Neuronal stem cell (in vitro differentiated cells): Measurements from ENCODE around the gene SLC35E1.
"Not testable (repeated sequence)": the region's sequence is repeated elsewhere in the genome, so short reads cannot be mapped to it uniquely, and the experiment has no call there.

Experiments used
- DNase-seq: peaks from one replicate; pipeline ENCODE4 v3.0.0-alpha.2; 2013; ENCODE audit warnings: low spot score
- H2AFZ ChIP-seq: one replicate; pipeline ENCODE4 v1.6.1; 2013; ENCODE audit warnings: mild to moderate bottlenecking, low read length, inconsistent platforms
- H2AK5ac ChIP-seq: 2 replicates; pipeline ENCODE4 v1.6.1; 2013; ENCODE audit warnings: low read depth, mild to moderate bottlenecking, inconsistent platforms, low read length, moderate library complexity, mixed read lengths
- H2BK120ac ChIP-seq: 2 replicates; pipeline ENCODE4 v1.6.1; 2013; ENCODE audit warnings: low read depth, mild to moderate bottlenecking, inconsistent platforms, low read length, moderate library complexity, mixed read lengths
- H2BK12ac ChIP-seq: one replicate; pipeline ENCODE4 v1.6.1; 2013; ENCODE audit warnings: low read length, inconsistent platforms
- H2BK15ac ChIP-seq: 2 replicates; pipeline ENCODE4 v1.6.1; 2013; ENCODE audit warnings: mild to moderate bottlenecking, low read length, inconsistent platforms, mixed read lengths
- H2BK5ac ChIP-seq: one replicate; pipeline ENCODE4 v1.6.1; 2013; ENCODE audit warnings: inconsistent platforms, mild to moderate bottlenecking, low read length, moderate library complexity
- H3K14ac ChIP-seq: one replicate; pipeline ENCODE4 v1.6.1; 2013; ENCODE audit warnings: low read length, inconsistent platforms
- H3K18ac ChIP-seq: 2 replicates; pipeline ENCODE4 v1.6.1; 2013; ENCODE audit warnings: low read length, inconsistent platforms
- H3K23ac ChIP-seq: 2 replicates; pipeline ENCODE4 v1.6.1; 2013; ENCODE audit warnings: low read depth, mild to moderate bottlenecking, mixed read lengths, low read length, inconsistent platforms; ENCODE audit not compliant: poor library complexity
- H3K27ac ChIP-seq: replicated peaks from 3 replicates; pipeline ENCODE4 v1.5.1; 2013; ENCODE audit warnings: low read length, inconsistent platforms
- H3K27me3 ChIP-seq, 3 experiments: 2 replicates each; pipeline ENCODE4 v1.6.1; 2013; ENCODE audit warnings: low read length in 3 of 3, mild to moderate bottlenecking in 2 of 3, inconsistent platforms in 1 of 3, low read depth in 1 of 3, mixed read lengths in 1 of 3, moderate library complexity in 1 of 3; ENCODE audit not compliant: control insufficient read depth in 3 of 3, insufficient read depth in 3 of 3
- H3K36me3 ChIP-seq, 2 donors: replicated peaks in 1 of 2; 2 replicates each; pipeline ENCODE4 v1.6.1; 2013; ENCODE audit warnings: low read length in 2 of 2; ENCODE audit not compliant: control insufficient read depth in 2 of 2, insufficient read depth in 2 of 2
- H3K4ac ChIP-seq: 2 replicates; pipeline ENCODE4 v1.6.1; 2013; ENCODE audit warnings: inconsistent platforms, mild to moderate bottlenecking, low read length, moderate library complexity
- H3K4me1 ChIP-seq, 2 donors: 1 replicate in 1 of 2; 2 replicates in 1 of 2; pipeline ENCODE4 v1.6.1; 2013; ENCODE audit warnings: low read length in 2 of 2, low read depth in 1 of 2; ENCODE audit not compliant: control insufficient read depth in 2 of 2, insufficient read depth in 1 of 2
- H3K4me2 ChIP-seq: one replicate; pipeline ENCODE4 v1.6.1; 2013; ENCODE audit warnings: mild to moderate bottlenecking, low read length, inconsistent platforms; ENCODE audit not compliant: insufficient read depth, poor library complexity, severe bottlenecking
- H3K4me3 ChIP-seq, 2 donors: 2 replicates each; pipeline ENCODE4 v1.5.1; 2013; ENCODE audit warnings: low read length in 2 of 2, mild to moderate bottlenecking in 2 of 2, inconsistent platforms in 1 of 2, moderate library complexity in 1 of 2
- H3K79me1 ChIP-seq: one replicate; pipeline ENCODE4 v1.6.1; 2013; ENCODE audit warnings: low read depth, mild to moderate bottlenecking, inconsistent platforms, low read length, moderate library complexity
- H3K9ac ChIP-seq: one replicate; pipeline ENCODE4 v1.6.1; 2013; ENCODE audit warnings: mild to moderate bottlenecking, low read depth, low read length, inconsistent platforms; ENCODE audit not compliant: poor library complexity
- H3K9me3 ChIP-seq, 2 donors: replicated peaks in 1 of 2; 2 replicates each; pipeline versions ENCODE3 to v1.6.1; 2013; ENCODE audit warnings: low read length in 2 of 2, mild to moderate bottlenecking in 2 of 2, inconsistent platforms in 1 of 2, low read depth in 1 of 2, mixed read lengths in 1 of 2, moderate library complexity in 1 of 2; ENCODE audit not compliant: control insufficient read depth in 2 of 2, insufficient read depth in 1 of 2
- H4K8ac ChIP-seq: one replicate; pipeline ENCODE4 v1.6.1; 2013; ENCODE audit warnings: low read depth, mild to moderate bottlenecking, inconsistent platforms, low read length, moderate library complexity
- H4K91ac ChIP-seq: one replicate; pipeline ENCODE4 v1.6.1; 2013; ENCODE audit warnings: low read length, low read depth, mild to moderate bottlenecking, inconsistent platforms; ENCODE audit not compliant: poor library complexity
- WGBS, 2 donors: extraction: QIAGEN DNeasy Blood & Tissue Kit; methylation state at CpG; one replicate each; pipeline ENCODE4 v1.1.7; 2013; ENCODE audit warnings: missing lambda C conversion rate in 2 of 2, mixed read lengths in 1 of 2; ENCODE audit not compliant: insufficient read length in 2 of 2, insufficient replicate concordance in 1 of 2; ENCODE audit errors: extremely low coverage in 2 of 2; 5-methylcytosine and 5-hydroxymethylcytosine counted together

SLC35E1 gene

GRCh38 chr19:16516923-16517610, 55.1 kb downstream of the SLC35E1 start:
- Histone ChIP-seq H4K91ac (no peak overlapping the region), H3K23ac (peak overlapping the region; percentile 16), H3K4me2 (no peak overlapping the region), H3K4me1 (no peaks in the 10 kb centered on the region), H2AFZ (no peak overlapping the region), H3K27me3 (no peaks in the 10 kb centered on the region), H2BK12ac (no peak overlapping the region), H2BK15ac (no peak overlapping the region), H2AK5ac (no peak overlapping the region), H3K9me3 (no peaks in the 10 kb centered on the region), H3K18ac (no peak overlapping the region), H3K9ac (no peak overlapping the region), H2BK5ac (no peak overlapping the region), H3K36me3 (peaks cover 61 to 88% of the 10 kb centered on the region in 2 donors), H3K79me1 (peaks cover 6% of the 10 kb centered on the region), H3K27ac (no peak overlapping the region), H2BK120ac (no peak overlapping the region), H3K14ac (no peak overlapping the region), H3K4me3 (no peak overlapping the region), H3K4ac (no peak overlapping the region), H4K8ac (no peak overlapping the region)
- DNase-seq, result no peak
- WGBS, 2 donors, result no CpG with 5 or more reads among the region's 14 CpGs

DNA sequence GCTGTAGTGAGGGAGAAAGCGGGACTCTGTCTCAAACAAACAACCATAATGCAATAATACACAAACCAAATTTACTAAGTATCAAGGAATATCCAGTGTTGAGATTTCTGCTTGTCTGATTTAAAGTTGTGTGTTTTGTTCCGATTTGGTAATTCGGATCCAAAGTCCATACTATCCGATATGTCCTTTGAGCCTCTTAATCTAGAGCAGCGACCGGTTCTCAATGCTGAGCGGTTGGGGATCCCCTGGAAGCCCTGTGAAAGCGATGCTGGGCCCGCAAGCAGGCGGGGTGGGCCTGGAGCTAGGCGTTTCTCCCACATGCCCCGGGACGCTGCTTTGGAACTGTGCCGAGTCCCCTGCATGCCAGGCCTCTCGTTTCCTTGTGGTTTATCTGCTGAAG, 55.8 kb downstream of the SLC35E1 start:
- Histone ChIP-seq H2BK5ac (no peak overlapping the region), H3K27ac (no peak overlapping the region), H3K4me1 (no peaks in the 10 kb centered on the region), H3K79me1 (peaks cover 6% of the 10 kb centered on the region), H2BK15ac (no peak overlapping the region), H3K9ac (no peak overlapping the region), H2AFZ (no peak overlapping the region), H3K4ac (no peak overlapping the region), H3K23ac (no peak overlapping the region), H3K36me3 (peaks cover 55 to 88% of the 10 kb centered on the region in 2 donors), H3K4me2 (no peak overlapping the region), H3K14ac (no peak overlapping the region), H3K4me3 (no peak overlapping the region), H3K18ac (no peak overlapping the region), H2BK120ac (no peak overlapping the region), H3K9me3 (no peaks in the 10 kb centered on the region), H4K8ac (no peak overlapping the region), H4K91ac (no peak overlapping the region), H2AK5ac (no peak overlapping the region), H2BK12ac (no peak overlapping the region), H3K27me3 (no peaks in the 10 kb centered on the region)
- DNase-seq, result no peak
- WGBS, 2 donors, result no CpG with 5 or more reads among the region's 15 CpGs

DNA sequence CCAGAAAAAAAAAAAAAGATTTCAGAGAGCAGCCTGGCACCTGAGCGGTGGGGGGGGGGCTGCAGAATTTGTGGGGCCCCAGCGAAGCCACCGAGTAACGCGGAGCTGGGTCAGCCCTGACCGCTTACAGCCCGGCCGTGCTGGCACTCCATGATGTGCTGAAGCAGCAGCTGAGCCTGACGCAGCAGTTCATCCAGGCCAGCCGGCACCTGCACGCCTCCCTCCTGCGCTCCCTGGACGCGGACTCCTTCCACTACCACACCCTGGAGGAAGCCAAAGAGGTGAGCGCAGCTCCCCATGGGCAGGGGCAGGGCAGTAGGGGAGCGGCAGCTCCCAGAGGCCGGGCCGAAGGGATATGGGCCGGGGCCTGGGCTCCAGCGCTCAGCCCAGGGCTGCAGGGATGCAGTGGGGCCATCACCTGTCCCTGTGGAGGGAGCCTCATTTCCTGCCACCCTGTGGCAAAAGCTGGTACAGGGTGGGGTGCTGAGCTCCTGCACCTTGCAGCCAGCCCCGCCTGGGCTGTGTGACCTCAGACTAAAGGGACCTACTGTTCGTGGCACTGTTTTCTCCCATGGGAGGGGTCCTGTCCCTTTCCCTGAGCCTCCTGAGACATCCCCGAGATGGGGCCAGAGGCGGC, 57.7 kb downstream of the SLC35E1 start:
- Histone ChIP-seq H2BK5ac (no peak overlapping the region), H3K4me2 (no peak overlapping the region), H2AFZ (no peak overlapping the region), H4K8ac (no peak overlapping the region), H3K4me3 (no peak overlapping the region), H3K27me3 (no peaks in the 10 kb centered on the region), H2BK15ac (no peak overlapping the region), H3K4me1 (no peaks in the 10 kb centered on the region), H2BK120ac (no peak overlapping the region), H3K9me3 (no peaks in the 10 kb centered on the region), H3K9ac (no peak overlapping the region), H2BK12ac (peak overlapping the region; percentile 16), H3K18ac (no peak overlapping the region), H3K14ac (no peak overlapping the region), H3K4ac (no peak overlapping the region), H2AK5ac (no peak overlapping the region), H3K23ac (peak overlapping the region; percentile 85), H3K27ac (no peak overlapping the region), H4K91ac (no peak overlapping the region), H3K36me3 (peaks cover 42 to 85% of the 10 kb centered on the region in 2 donors), H3K79me1 (peaks cover 2% of the 10 kb centered on the region)
- no CpG with 5 or more reads among the region's 24 CpGs for WGBS, 2 donors
- no peak for DNase-seq

GRCh38 chr19:16512611-16513010, 59.6 kb downstream of the SLC35E1 start:
- H3K79me1 ChIP-seq, H4K8ac ChIP-seq, H3K27me3 ChIP-seq, DNase-seq, H3K18ac ChIP-seq, H2AFZ ChIP-seq, H2BK12ac ChIP-seq, H4K91ac ChIP-seq, H2BK5ac ChIP-seq, H3K4me1 ChIP-seq, H3K14ac ChIP-seq, H3K4me2 ChIP-seq, H3K4ac ChIP-seq, H3K9me3 ChIP-seq, H2AK5ac ChIP-seq, H3K23ac ChIP-seq, H2BK120ac ChIP-seq, H3K4me3 ChIP-seq, H3K27ac ChIP-seq, H2BK15ac ChIP-seq: not testable (repeated sequence)
- H3K9ac ChIP-seq, result peak overlapping the region; percentile 50
- WGBS, 2 donors, result no CpG with 5 or more reads among the region's 10 CpGs
- peaks cover 32 to 77% of the 10 kb centered on the region in 2 donors for H3K36me3 ChIP-seq
